ENCODE data around the gene GRIA1. TPM values are rescaled to one million over a fixed set of nuclear protein-coding genes. Genes with fewer than 3 reads are reported as not detected.

Gene GRIA1
- total and polyA plus RNA-seq, 2 of the 4 experiments (the other 2 are of a cell fraction) = 0.48 to 1.3 TPM

DNA sequence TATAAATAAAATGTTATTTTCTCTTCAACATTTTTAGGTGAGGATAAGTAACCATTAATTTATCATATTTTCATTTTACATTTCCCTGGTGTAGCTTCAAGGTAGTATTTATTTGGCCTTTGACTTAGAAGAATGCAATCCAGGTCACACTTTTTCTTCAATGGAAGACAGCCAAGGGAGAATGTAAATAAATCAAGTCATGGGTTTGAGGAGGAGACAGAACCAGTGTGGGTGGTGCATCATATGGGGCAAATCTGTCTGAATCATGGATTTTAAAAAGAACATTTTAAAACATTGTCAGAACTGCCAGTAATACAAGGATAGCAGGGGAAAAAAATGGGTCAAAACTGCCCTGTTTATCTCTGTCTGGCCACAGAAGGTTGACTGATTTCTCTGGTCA, 318.7 kb downstream of the GRIA1 start:
- in situ Hi-C loops (cut with MboI; ENCODE audit: low sequenced_read_pairs) = no loop called here
- no peaks in the 10 kb centered on the region for H3K9me1 ChIP-seq (ENCODE audit: insufficient read depth, low read length)
- DNase-seq (no peak), ATAC-seq (ENCODE audit: low read depth) (no peak)
- dilution Hi-C loops (cut with HindIII; ENCODE audit: low sequenced_read_pairs, unreplicated experiment) = no loop called here
- ChIA-PET POLR2A (ENCODE audit: unreplicated experiment) (no interaction called here), CTCF (no interaction called here)
- no peak overlapping the region for H3K4me3 ChIP-seq (ENCODE audit: insufficient read depth, low read depth, low read length)
- no peaks in the 10 kb centered on the region for H3K79me1 ChIP-seq (ENCODE audit: low read depth in 1 of 2, low read length in 2 of 2)
- no peaks in the 10 kb centered on the region for H3K36me3 ChIP-seq (ENCODE audit: control insufficient read depth, insufficient read depth, low read length)
- no TSS peak for BruUV-seq (replicated peaks)
- H3K4me1 ChIP-seq (ENCODE audit: control insufficient read depth, insufficient read depth, low read length) = no peaks in the 10 kb centered on the region
- H3K9ac ChIP-seq (ENCODE audit: low read depth, low read length) = no peak overlapping the region
- no peak overlapping the region for H3K18ac ChIP-seq (ENCODE audit: low read depth, low read length)
- H2AK9ac ChIP-seq (replicated peaks; ENCODE audit: low read depth, low read length, poor library complexity) = no peak overlapping the region
- no peaks in the 10 kb centered on the region for H4K20me1 ChIP-seq (ENCODE audit: insufficient read depth, low read length)
- H4K5ac ChIP-seq (ENCODE audit: low read depth, low read length) = no peak overlapping the region
- no peak overlapping the region for H2BK20ac ChIP-seq (ENCODE audit: low read depth, low read length)
- no peak overlapping the region for H2BK120ac ChIP-seq (ENCODE audit: low read depth, low read length)
- no peak overlapping the region for H3K4me2 ChIP-seq (ENCODE audit: low read depth, low read length)
- no peak overlapping the region for H3K56ac ChIP-seq (ENCODE audit: extremely low read depth, insufficient read depth, low read length)
- no peak overlapping the region for H3K14ac ChIP-seq (replicated peaks; ENCODE audit: low read depth, low read length)
- H2BK5ac ChIP-seq (ENCODE audit: low read depth, low read length, poor library complexity, severe bottlenecking) = no peak overlapping the region
- H4K91ac ChIP-seq (ENCODE audit: insufficient read depth, low read depth, low read length) = no peak overlapping the region
- no peak overlapping the region for H3K4ac ChIP-seq (ENCODE audit: low read depth, low read length)
- no peak for TF ChIP-seq RFX5 (IDR thresholded peaks at IDR 0.05; ENCODE audit: low read depth, low read length)
- TF ChIP-seq MXI1 (IDR thresholded peaks at IDR 0.05; ENCODE audit: borderline replicate concordance, low read depth, low read length) = no peak
- TF ChIP-seq, protein P1, sequence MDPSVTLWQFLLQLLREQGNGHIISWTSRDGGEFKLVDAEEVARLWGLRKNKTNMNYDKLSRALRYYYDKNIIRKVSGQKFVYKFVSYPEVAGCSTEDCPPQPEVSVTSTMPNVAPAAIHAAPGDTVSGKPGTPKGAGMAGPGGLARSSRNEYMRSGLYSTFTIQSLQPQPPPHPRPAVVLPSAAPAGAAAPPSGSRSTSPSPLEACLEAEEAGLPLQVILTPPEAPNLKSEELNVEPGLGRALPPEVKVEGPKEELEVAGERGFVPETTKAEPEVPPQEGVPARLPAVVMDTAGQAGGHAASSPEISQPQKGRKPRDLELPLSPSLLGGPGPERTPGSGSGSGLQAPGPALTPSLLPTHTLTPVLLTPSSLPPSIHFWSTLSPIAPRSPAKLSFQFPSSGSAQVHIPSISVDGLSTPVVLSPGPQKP (IDR thresholded peaks at IDR 0.05; ENCODE audit: borderline replicate concordance, low read depth, low read length) = no peak
- TF ChIP-seq, protein P2, sequence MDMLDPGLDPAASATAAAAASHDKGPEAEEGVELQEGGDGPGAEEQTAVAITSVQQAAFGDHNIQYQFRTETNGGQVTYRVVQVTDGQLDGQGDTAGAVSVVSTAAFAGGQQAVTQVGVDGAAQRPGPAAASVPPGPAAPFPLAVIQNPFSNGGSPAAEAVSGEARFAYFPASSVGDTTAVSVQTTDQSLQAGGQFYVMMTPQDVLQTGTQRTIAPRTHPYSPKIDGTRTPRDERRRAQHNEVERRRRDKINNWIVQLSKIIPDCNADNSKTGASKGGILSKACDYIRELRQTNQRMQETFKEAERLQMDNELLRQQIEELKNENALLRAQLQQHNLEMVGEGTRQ (IDR thresholded peaks at IDR 0.05; ENCODE audit: low read depth, low read length) = no peak
- no peak for TF ChIP-seq BHLHE40 (IDR thresholded peaks at IDR 0.05; ENCODE audit: low read depth, low read length)
- intact Hi-C loops (cut with micrococcal nuclease) = no loop called here
- no peaks in the 10 kb centered on the region for H3K27me3 ChIP-seq (ENCODE audit: control insufficient read depth, insufficient read depth, low read length)
- no peak overlapping the region for H4K8ac ChIP-seq (ENCODE audit: low read depth in 2 of 2, low read length in 2 of 2)
- H3K9me3 ChIP-seq (ENCODE audit: control insufficient read depth, insufficient read depth, low read length) = no peaks in the 10 kb centered on the region
- H3K23ac ChIP-seq (ENCODE audit: low read depth, low read length) = no peak overlapping the region
- H2AK5ac ChIP-seq (ENCODE audit: low read depth, low read length) = no peak overlapping the region
- H2AFZ ChIP-seq (replicated peaks; ENCODE audit: low read length, poor library complexity) = no peak overlapping the region
- no peak overlapping the region for H3K27ac ChIP-seq (ENCODE audit: insufficient read depth, low read length)
- no peak overlapping the region for H2BK15ac ChIP-seq (ENCODE audit: low read depth, low read length)
